HG03175 (cell line): ENCODE data around the gene HOXA5.

Source experiments
- ATAC-seq: cut with Tn5 transposase; IDR thresholded peaks from one replicate; pipeline ENCODE4 v1.9.1; 2021; ENCODE audit warnings: mild to moderate bottlenecking, moderate library complexity; ENCODE audit not compliant: unreplicated experiment

HOXA5 gene

GRCh38 chr7:27182861-27183681 is 39.6 kb upstream of the HOXA5 start:
- ATAC-seq, result no peak

GRCh38 chr7:27182285-27182841 is 38.9 kb upstream of the HOXA5 start:
- ATAC-seq, result no peak

- no peak for ATAC-seq
Observed at GRCh38 chr7:27181795-27182275, 38.4 kb upstream of the HOXA5 start.

GRCh38 chr7:27180431-27181420 is 37.2 kb upstream of the HOXA5 start:
- ATAC-seq, result no peak

- no peak for ATAC-seq
Observed at GRCh38 chr7:27179503-27180430, 36.3 kb upstream of the HOXA5 start.

GRCh38 chr7:27179030-27179429 is 35.5 kb upstream of the HOXA5 start:
- ATAC-seq, result no peak

GRCh38 chr7:27178366-27178765 is 34.9 kb upstream of the HOXA5 start:
- ATAC-seq, result no peak

- ATAC-seq, result no peak
Observed at GRCh38 chr7:27177795-27178320, 34.4 kb upstream of the HOXA5 start.

- no peak for ATAC-seq
Observed at GRCh38 chr7:27176962-27177794, 33.7 kb upstream of the HOXA5 start.

GRCh38 chr7:27176524-27176845 is 33.0 kb upstream of the HOXA5 start:
- no peak for ATAC-seq

- no peak for ATAC-seq
Observed at GRCh38 chr7:27175626-27176523, 32.4 kb upstream of the HOXA5 start.

- no peak for ATAC-seq
Observed at GRCh38 chr7:27174874-27175625, 31.6 kb upstream of the HOXA5 start.

- ATAC-seq, result no peak
Observed at GRCh38 chr7:27173956-27174873, 30.7 kb upstream of the HOXA5 start, which contains the start of gene HOXA10. HOXA10 (minus strand) TSS chr7:27174320; CDS start chr7:27174306, 14 bp downstream.

- ATAC-seq, result no peak
Observed at GRCh38 chr7:27173511-27173955, 30.1 kb upstream of the HOXA5 start.

GRCh38 chr7:27172823-27173510 is 29.5 kb upstream of the HOXA5 start:
- no peak for ATAC-seq
